Erythroblast (primary cell): Measurements from ENCODE around the gene SEZ6L.

Source experiments
- GATA1 ChIP-seq: IDR thresholded peaks from 2 replicates; pipeline ENCODE4 v1.6.1; 2011; ENCODE audit warnings: low read depth, mild to moderate bottlenecking, control low read depth, low read length, moderate library complexity
- POLR2A ChIP-seq: IDR thresholded peaks from 2 replicates; pipeline ENCODE4 v1.6.1; 2011; ENCODE audit warnings: mild to moderate bottlenecking, low read length

- no peak for TF ChIP-seq POLR2A
- no peak for TF ChIP-seq GATA1
Measured at GRCh38 chr22:26374391-26375026, 205.2 kb downstream of the SEZ6L start.
